SHP77 (cell line): ENCODE data around the gene RELA.

Experiments
- DNase-seq, 2 experiments: peaks; one replicate each; lab custom pipeline; 2025; lab: John Stamatoyannopoulos, UW

Gene RELA

GRCh38 chr11:65613091-65613928 lies 49.4 kb downstream of the RELA start:
- no peak for DNase-seq

DNA sequence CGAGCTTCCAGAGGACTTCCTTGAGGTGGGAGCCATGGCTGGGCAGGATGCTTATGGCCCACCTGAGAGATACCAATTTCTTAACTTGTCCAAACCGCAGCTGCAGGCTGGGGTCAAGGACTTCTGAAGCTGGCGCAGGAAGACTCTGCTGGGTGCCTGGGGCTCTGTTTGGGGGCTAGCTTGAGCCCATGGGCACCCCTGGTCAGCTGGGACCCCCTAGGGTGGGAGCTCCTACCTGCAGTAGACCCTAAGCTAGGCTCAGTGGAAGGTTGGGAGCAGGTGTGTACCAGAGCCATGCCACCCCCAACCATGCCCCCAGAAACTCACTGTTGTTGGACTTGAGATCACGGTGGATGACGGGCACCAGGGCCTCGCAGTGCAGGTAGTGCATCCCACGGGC lies 50.0 kb downstream of the RELA start:
- no peak for DNase-seq

DNA sequence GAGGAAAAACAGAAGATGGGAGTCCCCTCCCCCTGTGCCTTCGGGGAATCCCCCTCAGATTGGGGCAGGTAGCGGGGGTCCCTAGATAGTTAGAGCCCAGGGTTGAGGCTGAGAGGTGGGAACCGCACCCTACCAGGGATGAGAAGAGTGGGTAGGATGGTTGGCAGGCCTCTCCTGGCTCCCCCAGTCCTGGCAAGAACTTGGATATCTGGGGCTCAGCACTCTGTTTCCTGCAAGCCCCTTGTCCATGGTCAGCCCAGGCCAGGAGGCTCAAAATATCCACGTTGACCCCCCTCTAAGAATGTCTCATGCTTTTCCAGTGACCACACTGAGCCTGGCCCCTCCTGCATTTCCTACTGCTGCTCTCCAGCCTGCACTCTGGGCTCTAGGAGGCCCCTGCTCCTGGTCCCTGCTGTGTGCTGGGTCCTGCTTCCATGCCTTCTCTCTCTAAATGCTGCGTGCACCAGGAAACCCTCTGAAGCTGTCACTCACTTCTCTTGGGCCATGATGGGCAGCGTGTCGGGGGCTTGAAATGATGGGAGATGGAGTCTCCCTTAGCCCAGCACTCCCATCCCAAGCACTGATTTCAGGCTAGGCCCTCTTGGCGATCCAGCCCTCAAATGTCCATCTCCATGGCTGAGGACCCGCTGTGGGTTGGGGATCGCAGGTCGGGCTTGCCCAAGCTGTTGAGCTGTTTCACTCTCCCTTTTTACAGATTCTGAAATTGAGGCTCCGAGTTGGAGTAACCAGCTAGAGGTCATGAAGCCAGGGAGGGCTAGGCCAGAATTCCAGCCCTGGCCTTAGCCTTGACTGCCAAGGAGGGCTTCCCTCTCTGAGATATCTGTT lies 50.7 kb downstream of the RELA start:
- no peak for DNase-seq

DNA sequence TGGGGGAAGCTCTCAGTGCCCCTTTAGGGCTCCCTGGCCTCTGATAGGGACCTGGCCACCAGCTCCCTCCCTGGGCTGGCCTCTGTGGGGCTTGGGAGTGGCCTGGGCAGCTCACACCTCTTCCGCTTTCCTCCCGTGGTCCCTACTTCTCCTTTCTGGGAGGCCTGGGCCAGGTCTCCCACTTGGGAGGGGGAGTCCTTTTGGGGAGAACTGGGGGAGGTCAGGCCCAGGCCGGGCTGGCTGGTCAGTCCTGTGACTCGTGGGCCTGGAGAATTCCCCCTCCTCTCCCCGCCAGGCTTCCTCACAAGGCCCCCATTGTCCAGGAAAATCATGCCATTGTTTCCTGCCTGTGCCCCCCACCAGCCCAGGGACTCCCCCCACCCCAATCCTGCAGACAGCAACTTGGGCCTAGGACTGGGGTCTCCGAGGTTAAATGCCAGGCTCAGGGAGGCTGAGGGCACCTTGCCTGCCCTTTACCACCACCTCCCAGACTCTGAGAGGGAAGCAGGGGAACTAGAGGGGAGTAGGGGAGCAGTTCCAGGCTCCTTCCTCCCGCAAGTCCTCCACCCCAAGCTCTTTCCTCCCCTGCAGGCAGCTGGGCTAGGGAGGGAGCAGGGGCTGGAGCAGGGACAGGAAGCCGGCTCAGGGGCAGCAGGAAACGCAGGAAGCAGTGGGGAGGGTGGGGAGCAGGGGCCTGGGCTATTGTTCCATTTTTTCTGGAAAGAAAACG lies 51.5 kb downstream of the RELA start:
- no peak for DNase-seq

- no peak for DNase-seq
These were observed 52.3 kb downstream of the RELA start for GRCh38 chr11:65610404-65610803.

- no peak for DNase-seq
These were observed 53.1 kb downstream of the RELA start for GRCh38 chr11:65609665-65610064.

DNA sequence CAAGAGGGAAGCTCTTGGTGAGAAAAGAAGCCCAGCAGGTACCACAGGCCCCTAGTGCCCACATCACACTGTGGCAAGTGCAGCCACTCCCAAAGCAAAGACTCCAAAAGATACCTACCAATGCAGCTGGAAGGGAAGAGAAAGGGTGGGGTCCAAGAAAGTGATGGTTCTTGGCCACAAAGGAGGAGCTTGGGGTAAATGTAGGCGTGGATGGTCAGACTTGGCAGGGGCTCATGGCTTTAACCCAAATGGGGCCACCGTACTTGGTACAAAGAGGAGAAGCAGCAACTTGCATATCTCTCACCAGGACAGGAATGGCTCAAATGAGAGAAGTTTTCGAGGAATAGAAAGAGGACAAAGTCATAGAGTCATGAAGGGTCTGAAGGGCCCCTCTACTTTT lies 53.5 kb downstream of the RELA start:
- DNase-seq: no peak

- DNase-seq: no peak
These were observed 54.9 kb downstream of the RELA start for GRCh38 chr11:65607614-65608426.

DNA sequence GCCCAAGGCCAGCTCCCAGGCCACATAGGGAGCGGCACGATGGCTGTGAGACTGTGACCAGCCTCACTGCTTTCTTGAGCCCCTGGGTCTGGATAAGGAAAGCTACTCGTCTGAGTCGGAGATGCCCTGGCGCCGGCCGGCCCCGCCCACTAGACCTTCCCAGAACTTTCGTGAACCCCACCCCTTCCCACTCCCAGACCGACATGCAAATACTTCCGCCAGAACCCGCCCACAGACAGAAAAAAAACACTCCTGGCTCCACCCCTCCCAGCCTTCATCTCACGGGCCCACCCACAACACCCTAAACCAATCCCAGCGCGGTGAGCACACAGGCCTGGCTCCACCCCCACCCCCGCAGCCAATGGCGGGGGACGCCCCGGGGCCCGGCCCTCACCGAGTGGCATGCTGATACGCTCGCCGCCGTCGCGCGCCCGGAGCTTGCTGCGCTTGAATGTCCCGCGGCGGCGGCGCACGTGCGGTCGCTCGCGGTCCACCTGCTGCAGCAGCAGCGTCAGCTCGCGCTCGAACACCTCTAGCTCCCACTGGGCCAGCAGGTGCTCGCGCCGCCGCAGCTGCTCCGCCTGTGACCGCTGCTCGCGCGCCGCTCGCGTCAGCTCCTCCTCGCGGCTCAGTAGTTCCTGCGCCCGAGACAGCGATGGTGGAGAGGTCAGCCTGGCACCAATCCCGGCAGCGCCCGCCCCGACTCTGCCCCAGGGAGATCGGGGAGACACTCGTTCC lies 55.7 kb downstream of the RELA start:
- peak; percentile 76 to 84 for DNase-seq

DNA sequence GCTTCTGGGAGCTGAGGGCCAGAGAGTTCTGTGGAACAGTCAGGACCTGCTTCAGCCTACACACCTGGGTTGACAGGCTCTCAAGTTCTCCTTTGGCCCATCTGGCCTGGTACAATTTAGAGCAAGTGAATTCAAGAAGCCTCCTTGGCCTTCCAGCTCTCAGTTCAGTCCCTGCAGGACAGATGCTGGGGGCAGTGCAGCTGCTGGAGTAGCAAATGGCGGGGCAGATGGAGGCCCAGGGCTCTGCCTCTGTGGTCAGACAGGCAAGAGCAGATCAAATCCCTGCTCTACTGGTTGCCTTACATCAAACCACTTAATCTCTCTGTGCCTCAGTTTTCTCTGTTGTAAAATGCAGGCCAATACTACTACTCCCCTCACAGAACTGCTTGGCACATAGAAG lies 58.5 kb downstream of the RELA start:
- DNase-seq: no peak
